DMS114 treated with DMSO at 0.1 percent for 48 hours (cell line): ENCODE measurements around the gene USP21.
"Not testable (repeated sequence)": the region's sequence is repeated elsewhere in the genome, so short reads cannot be mapped to it uniquely, and the experiment has no call there.

Experiments
- DNase-seq: peaks from one replicate; lab custom pipeline; 2025; ENCODE audit not compliant: unreplicated experiment; lab: John Stamatoyannopoulos, UW

The USP21 gene, protein sequence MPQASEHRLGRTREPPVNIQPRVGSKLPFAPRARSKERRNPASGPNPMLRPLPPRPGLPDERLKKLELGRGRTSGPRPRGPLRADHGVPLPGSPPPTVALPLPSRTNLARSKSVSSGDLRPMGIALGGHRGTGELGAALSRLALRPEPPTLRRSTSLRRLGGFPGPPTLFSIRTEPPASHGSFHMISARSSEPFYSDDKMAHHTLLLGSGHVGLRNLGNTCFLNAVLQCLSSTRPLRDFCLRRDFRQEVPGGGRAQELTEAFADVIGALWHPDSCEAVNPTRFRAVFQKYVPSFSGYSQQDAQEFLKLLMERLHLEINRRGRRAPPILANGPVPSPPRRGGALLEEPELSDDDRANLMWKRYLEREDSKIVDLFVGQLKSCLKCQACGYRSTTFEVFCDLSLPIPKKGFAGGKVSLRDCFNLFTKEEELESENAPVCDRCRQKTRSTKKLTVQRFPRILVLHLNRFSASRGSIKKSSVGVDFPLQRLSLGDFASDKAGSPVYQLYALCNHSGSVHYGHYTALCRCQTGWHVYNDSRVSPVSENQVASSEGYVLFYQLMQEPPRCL

DNA sequence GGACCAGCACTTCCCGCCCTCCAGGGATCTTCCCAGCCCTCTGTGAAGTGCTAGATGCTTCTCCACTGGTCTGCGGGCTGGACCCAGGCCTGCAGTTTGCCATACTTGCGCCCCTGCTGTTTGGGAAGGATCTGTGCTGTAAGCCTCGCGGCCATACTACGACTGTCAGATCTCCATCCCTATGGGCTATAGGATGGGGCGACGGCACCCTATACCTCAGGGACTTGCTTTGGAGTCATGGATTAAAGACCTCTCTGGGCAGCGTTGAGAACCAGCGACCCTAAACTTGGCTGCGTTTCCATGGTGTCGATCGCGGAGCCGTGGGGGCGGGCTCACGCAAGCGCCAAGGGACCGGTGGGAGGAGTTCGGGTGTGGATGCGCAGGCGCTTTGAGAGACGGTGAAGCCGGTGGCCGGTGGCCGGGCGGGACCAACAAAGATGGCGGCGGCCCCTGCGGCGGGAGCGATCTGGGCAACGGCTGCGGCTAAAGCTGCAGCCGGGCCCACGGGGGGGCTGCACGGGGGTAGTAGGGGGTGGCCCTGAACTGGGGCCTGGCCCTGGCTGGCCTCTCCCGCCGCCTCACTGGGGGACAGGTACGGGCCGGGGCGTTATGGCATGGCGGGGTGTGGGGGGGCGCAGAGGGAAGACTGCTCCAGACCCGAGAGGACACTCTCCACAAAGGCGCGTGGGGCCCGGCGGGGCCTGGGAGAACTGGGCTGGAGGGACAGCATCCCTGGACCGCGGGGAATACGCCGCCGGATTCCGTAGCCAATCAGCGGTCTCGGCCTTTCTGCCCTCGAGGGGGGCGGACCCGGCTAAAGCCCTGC, at the start of gene USP21:
Gene USP21, plus strand, starts transcription at position 414 of the 826 bp plus-strand sequence. CDS start 1,141 bp downstream, outside the sequence.
- DNase-seq, result peak; percentile 94

DNA sequence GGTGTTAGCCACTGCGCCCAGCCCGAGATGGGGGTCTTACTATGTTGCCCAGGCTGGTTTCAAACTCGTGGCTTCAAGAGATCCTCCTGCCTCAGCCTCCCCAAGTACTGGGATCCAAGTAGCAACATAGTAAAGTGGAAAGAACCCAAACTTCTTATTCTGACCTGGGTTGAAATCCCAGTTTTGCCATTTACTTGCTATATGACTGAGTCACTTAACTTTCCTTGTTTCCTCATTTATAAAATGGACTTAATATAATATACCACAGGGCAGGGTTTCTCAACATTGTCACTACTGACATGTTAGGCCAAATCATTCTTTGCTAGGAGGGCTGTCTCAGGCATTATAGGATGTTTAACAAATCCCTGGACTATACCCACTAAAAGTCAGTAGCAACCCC, 48.2 kb upstream of the USP21 start:
- DNase-seq, result no peak

DNA sequence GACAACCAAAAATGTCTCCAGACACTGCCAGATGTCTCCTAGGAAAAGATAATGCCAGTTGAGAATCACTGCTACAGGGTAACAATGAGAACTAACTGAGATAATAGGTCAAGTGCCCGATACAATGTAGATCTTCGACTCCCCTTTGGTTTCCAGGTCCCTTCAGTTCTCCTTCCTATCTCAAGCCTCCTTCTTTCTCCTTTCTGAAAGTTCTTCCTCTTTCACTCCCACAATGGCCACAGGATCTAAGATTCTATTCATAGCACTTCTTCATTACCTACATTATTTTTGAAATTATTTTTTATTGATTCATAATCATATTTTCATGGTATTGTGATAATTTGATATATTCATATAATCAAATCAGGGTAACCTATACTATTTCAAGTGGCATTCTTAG, 47.8 kb upstream of the USP21 start:
- DNase-seq, result no peak

DNA sequence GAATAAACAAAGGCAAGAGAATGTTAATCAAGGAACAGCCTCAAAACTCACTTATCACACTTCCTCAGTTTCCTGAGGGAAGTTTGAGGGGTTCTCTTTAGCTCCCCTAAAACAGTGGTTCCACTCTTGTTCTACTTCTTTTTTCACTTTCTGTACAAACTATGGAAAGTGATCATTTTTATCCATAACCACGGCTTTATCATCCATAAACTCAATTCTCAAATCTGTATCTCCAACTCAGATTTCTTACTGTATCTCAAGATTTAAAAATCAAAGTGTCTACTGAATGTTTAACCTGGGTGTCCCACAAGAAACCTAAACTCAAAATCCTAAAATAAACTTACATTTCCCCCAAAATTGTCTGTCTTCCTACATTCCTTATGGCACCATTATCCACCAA, 45.4 kb upstream of the USP21 start:
- DNase-seq, result no peak

DNA sequence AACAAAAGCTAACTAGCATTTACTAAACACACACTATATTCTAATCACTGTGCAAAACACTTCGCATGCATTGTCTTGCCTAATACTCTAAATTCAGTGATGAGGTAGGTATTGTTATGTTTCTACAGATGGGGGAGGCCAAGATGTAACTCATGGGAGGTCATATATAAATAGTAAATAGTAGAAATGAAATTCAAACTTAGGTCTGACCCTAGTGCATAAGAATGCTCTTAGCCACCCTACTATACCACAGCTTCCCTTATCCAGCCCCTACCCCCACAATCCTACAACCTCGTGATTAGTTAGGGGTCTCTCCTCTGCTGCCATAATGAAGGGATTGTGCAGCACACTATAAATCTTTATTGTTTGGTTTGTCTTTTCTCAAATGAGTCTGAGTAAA, 44.7 kb upstream of the USP21 start:
- DNase-seq, result no peak

DNA sequence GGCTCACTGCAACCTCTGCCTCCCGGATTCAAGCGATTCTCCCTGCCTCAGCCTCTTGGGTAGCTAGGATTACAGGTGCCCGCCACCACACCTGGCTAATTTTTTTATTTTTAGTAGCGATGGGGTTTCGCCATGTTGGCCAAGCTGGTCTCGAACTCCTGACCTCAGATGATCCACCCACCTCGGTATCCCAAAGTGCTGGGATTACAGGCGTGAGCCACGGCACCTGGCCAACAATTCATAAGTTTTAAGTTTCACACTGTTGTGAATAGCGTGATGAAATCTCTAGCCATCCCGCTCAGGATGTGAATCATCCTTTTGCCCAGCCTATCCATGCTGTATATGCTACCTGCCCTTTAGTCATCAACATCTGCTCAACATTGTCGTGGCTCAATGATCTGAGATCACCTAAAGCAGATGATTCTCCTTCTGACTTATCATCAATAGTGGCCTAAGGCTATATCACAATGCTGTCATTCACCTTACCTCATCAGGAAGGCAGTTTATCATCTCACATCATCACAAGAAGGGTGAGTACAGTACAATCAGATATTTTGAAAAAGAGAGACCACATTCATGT, 44.1 kb upstream of the USP21 start:
- no peak for DNase-seq

DNA sequence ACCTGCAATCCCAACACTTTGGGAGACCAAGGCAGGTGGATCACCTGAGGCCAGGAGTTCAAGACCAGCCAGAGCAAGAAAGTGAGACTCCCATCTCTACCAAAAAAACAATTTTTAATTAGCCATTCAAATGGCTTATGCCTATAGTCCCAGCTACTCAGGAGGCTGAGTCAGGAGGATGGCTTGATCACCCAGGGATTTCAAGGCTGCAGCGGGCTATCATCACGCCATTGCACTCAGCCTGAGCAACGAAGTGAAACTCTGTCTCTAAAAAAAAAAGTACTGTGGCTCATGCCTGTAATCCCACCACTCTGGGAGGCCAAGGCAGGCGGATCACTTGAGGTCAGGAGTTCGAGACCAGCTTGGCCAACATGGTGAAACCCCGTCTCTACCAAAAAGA, 43.3 kb upstream of the USP21 start:
- not testable (repeated sequence) for DNase-seq

DNA sequence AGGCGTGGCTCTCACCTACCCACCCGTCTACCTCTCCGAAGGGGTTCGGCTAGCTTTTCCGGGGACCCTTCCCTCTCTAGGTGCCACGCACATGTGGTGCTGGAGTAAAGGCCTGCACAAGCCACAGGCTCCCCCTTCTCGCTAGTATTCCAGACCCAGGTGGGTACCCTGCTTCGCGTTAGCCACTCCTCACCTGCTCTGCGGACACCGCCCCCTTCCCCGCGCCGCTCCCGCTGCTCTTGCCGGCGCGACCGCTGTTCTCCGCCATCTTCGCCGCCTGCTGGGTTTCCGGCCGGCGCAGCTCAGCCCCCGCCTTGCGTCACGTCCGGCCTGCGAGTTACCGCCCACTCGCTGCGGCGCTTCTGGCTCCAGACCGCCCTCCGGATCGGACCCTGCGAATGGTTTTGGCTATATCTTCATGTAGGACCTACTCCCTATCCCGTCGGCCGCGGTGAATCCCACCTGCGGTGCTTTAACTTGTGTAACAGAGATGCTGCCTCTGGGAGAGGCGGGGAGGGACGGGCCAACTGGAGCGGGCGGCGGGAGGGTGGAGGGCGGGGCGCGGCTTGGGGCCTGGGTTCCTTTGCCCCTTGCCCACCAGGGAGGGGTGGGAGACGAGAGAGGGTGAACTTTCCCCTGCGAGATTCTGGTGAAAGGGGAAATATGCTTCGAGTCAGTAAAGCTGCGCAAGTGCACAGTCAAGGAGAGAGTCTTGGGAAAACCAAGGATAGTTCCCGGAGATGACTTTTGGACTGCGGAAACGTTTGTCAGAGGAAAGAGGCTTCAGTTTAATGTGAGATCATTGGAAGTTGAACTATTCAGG, 41.3 kb upstream of the USP21 start, which contains the start of the genes NIT1 and PFDN2:
Gene NIT1, plus strand, starts transcription at position 347 of the 823 bp plus-strand sequence. Its CDS starts 72 bp downstream, at position 419.
Gene PFDN2, minus strand, starts transcription at position 279 of the 823 bp plus-strand sequence. Its CDS starts 11 bp downstream, at position 268.
- DNase-seq, result peak; percentile 84

DNA sequence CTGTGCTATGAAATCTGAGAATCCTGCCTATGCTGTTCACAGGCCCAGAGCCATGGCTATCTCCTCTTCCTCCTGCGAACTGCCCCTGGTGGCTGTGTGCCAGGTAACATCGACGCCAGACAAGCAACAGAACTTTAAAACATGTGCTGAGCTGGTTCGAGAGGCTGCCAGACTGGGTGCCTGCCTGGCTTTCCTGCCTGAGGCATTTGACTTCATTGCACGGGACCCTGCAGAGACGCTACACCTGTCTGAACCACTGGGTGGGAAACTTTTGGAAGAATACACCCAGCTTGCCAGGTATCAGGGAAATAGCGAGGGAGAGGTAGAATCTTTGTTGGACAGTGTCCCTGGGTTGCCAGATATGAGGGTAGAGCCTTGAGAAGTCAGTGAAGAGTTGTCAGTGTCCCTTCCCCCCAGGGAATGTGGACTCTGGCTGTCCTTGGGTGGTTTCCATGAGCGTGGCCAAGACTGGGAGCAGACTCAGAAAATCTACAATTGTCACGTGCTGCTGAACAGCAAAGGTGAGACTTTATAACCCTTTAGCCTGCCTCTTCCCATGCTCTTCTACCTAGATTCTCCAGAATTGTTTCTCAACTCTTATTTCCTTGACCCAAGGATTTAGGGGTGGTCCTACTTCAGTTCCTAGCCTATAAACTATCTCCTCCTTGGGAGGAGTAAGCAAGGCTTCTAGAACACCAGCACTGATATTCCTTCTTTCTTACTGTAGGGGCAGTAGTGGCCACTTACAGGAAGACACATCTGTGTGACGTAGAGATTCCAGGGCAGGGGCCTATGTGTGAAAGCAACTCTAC, 40.0 kb upstream of the USP21 start:
- peak; percentile 91 for DNase-seq

DNA sequence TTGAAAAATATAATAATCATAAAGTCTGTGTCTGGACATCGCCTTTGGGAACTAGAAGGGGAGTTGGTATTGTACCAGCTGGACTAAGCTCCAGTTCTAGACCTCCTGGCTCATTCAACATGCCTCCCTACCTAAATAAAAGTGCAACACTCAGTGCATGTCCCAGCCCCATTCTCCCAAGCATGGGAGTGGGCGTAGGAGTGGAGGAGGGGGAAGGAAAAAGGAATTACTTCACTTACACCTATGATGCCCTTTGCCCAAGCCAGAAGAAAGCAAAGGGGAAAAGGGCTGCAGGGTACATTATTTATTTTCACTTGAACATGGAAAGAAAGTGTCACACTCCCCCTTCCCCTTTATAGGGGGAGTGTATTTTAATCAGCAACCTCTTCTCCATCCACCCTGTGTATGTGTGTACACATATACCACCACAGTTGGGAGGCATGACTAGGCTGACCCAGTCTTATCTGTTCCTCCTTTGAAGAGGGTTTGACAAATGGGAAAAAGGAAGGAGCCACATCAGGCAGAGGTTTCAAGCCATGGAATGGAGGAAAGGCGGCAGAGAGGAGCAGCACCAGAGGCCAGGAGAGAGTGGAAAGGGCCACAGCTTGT, 38.2 kb upstream of the USP21 start:
- no peak for DNase-seq

DNA sequence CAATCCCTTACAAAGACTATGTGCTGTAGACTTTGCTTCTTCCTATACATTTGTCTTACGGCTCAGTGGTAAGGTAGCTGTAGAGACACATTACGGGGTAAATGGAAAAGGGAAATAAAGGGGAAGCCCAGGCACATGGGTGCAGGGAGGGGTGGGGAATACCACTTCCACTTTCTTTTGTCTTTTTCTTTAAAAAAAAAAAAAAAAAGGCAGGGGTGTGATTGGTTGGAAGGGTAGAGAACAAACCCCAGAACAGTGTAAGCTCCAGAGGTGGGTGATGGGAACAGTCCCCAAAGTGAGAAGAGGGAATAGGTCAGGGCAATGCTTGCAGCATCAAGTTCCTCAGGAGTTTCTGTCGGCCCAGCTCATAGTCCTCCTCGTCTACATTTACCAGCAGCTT, 37.5 kb upstream of the USP21 start:
- DNase-seq, result no peak

DNA sequence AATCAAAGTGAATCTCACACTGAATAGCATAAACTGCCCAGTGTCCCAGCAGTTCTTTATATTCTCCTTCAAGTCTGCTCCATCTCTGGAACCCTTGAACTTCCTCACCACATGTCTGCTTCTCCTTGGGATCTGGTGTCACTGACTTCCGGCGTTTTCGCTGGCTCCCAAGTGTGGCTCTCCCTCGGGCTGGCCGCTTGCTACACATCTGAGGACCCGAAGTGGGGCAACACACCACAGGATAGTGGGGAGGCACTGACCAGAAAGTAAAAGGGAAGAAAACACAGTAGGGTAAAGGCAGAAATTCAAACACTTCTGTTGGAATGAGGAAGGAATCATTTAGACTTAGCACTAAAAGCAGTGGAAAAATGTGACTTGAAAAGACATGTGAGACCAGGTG, 36.3 kb upstream of the USP21 start:
- DNase-seq, result no peak

DNA sequence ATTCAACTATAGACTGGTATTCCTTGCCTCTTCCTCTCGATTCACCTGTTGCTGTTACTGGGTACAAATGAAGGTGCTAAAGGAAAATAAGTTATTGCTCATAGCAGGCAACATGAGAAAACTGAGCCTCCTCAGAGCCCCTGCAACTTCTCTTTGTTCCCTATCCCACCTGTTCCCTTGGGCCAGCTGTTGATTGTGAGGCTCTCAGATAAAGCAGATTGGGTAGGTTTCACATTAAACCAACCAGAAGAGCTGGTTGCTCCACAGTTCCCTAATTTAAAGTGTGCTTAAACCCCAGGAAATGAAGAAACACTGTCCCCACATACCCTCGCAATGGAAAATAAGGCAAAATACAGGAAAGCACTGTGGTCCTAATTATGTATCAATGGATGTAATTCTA, 31.7 kb upstream of the USP21 start:
- no peak for DNase-seq

DNA sequence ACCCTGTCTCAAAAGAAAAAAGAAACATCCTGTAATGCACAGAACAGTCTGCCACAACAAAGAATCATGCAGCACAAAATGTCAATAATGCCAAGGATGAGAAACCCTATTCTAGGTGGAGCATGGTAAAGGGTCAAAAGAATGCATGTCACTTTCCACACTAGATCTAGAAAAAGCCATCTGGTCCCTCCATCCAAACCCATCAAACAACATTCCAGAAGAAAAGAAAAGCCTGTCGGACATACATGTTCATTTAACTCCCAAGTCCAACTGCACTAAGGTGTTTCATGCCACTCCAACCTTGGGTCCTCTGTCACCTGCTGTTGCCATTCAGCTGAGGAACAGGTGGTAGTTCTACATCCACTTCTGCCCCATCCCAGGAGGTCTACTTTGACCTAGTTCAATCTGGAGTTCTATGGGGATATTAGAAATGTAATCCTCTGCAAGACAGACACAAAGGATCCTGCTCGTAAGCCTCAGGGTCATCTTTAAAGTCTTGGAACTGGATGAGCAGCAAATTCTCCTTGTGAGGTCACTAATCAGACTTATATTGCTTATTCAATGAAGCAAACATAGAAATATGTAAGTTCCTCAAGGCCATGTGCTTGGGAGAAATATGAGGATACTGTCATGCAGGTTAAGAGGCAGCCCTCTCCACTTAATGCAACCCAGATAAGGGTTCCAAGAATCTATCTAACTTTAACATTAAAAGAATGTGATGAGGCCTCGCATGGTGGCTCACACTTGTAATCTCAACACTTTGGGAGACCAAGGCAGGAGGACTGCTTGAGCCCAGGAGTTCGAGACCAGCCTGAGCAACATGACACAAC, 30.5 kb upstream of the USP21 start:
- DNase-seq, result no peak

DNA sequence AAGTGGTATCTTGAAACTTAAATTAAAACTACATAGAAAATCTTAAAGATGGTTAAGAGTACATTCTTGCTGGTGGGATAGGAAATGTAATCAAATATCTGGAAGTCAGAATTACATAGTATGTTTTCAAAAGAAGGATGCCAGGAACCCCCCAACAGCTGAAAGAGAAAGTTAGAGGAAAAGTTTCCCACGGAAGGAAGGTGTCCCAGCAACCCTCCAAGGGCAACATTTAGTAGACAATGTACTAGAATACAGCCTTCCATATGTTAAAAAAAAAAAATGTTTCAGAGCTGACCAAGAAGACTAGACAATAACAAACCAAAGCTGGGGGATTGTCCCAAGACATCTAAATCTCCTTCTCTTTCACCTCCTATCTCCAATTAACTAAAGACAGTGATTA, 29.0 kb upstream of the USP21 start:
- no peak for DNase-seq

DNA sequence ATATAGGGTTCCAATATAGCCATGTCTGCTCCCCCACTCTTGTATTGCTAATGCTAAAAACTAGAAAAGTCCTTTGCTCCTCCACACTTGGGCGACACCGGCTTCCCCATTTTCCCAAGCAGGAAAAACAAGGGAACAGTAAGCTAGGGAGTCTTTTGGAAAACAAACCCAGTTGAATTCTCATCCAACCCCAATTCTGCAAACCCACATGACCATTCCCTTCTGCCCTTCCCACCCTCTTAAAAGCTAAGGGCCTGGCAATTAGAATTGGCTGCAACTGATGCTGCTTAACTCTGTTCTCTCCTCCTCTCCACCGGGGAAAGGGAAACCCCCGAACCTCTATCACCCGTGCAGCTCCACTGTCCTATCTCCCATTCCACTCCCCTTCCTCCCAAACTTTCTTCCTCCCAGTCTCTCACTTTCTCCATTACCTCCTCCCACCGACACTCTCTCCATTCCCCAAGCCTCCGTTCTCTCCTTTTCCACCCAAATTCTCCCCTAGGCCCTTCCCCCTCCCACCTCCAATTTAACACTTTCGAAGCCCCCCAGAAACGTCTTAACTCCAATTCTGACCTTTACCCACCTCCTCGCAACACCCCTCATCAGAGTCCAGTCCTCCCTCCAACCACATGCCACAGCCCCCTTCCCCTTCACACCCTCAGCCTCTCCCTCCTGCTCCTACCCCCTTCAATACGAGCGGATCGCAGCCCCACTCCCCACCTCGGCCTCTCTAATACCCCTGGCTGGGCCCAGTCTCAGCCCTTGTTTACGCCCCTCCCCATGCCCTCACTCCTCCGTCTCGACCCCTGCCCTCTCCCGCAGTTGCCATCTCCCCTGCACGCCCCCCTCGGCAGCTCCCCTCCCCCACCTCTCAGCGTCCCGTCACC, 27.5 kb upstream of the USP21 start:
- DNase-seq, result no peak
